Suppressor macrophage (primary cell): ENCODE data around the gene DDX1.
A peak's percentile ranks its signal among the peaks of the same experiment; 100 is the strongest.
"Not testable (repeated sequence)": the region's sequence is repeated elsewhere in the genome, so short reads cannot be mapped to it uniquely, and the experiment has no call there.

Source experiments
- DNase-seq, 4 experiments: peaks; one replicate each; pipeline ENCODE4 v3.0.0-alpha.2; 2020 to 2022
- total RNA-seq, 17 experiments: gene quantifications; one replicate each; lab custom pipeline; 2026; ENCODE audit warnings: mixed read lengths in 6 of 17, inconsistent platforms in 3 of 17; lab: John Stamatoyannopoulos, UW

Gene DDX1
- total RNA-seq = 50.0 to 88.8 (median 65.8) reads per million in 17 experiments

GRCh38 chr2:15591692-15592463 lies at the start of gene DDX1:
Gene DDX1 (plus strand): TSS chr2:15591868. CDS start chr2:15591934, 66 bp downstream.
- peak; percentile 89 to 95 (median 93) for DNase-seq

- not testable (repeated sequence) for DNase-seq
These were observed 49.4 kb upstream of the DDX1 start for GRCh38 chr2:15542269-15542668.

GRCh38 chr2:15543053-15543452 lies 48.6 kb upstream of the DDX1 start:
- no peak for DNase-seq

GRCh38 chr2:15543541-15543940 lies 48.1 kb upstream of the DDX1 start:
- DNase-seq = no peak

- DNase-seq = no peak
These were observed 47.4 kb upstream of the DDX1 start for GRCh38 chr2:15544227-15544626.

- DNase-seq = no peak
These were observed 45.2 kb upstream of the DDX1 start for GRCh38 chr2:15546297-15547098.

- no peak for DNase-seq
These were observed 44.4 kb upstream of the DDX1 start for GRCh38 chr2:15547115-15547876.

GRCh38 chr2:15548974-15549373 lies 42.7 kb upstream of the DDX1 start:
- no peak for DNase-seq

GRCh38 chr2:15553519-15553918 lies 38.1 kb upstream of the DDX1 start:
- no peak for DNase-seq

GRCh38 chr2:15553951-15554350 lies 37.7 kb upstream of the DDX1 start:
- DNase-seq = no peak

GRCh38 chr2:15554525-15555218 lies 37.0 kb upstream of the DDX1 start:
- DNase-seq = no peak

GRCh38 chr2:15555760-15556193 lies 35.9 kb upstream of the DDX1 start:
- no peak for DNase-seq

GRCh38 chr2:15556311-15556930 lies 35.2 kb upstream of the DDX1 start:
- no peak for DNase-seq

- DNase-seq = no peak
These were observed 33.8 kb upstream of the DDX1 start for GRCh38 chr2:15557887-15558311.

GRCh38 chr2:15559379-15560139 lies 32.1 kb upstream of the DDX1 start:
- DNase-seq = no peak

- DNase-seq = peak; percentile 2 to 27 (median 13)
These were observed 31.3 kb upstream of the DDX1 start for GRCh38 chr2:15560140-15560987.

- DNase-seq = peak; percentile 84 to 92 (median 90)
These were observed 30.6 kb upstream of the DDX1 start, which contains the start of gene NBAS for GRCh38 chr2:15560988-15561573. Gene NBAS (minus strand): TSS chr2:15561334. CDS start chr2:15561304, 30 bp downstream.

- DNase-seq = peak; percentile 27 to 40 (median 30)
These were observed 29.9 kb upstream of the DDX1 start for GRCh38 chr2:15561574-15562344.
